CD14-positive monocyte (primary cell): ENCODE data around the gene KIF16B. TPM values are rescaled to one million over a fixed set of nuclear protein-coding genes. Genes with fewer than 3 reads are reported as not detected.

Experiments
- DNase-seq, 3 donors: peaks; one replicate each; pipeline ENCODE4 v3.0.0-alpha.2; 2011 to 2022
- H2AFZ ChIP-seq: 2 replicates; pipeline ENCODE4 v1.6.0; 2012; ENCODE audit warnings: mild to moderate bottlenecking, low read depth, low read length, inconsistent platforms; ENCODE audit not compliant: insufficient read depth, poor library complexity, severe bottlenecking
- H3K27ac ChIP-seq, 2 donors: 1 replicate in 1 of 2; 2 replicates in 1 of 2; pipeline ENCODE4 v1.5.1; 2012 to 2013; ENCODE audit warnings: low read length in 2 of 2, control low read depth in 1 of 2, inconsistent platforms in 1 of 2, low read depth in 1 of 2, mild to moderate bottlenecking in 1 of 2
- H3K27me3 ChIP-seq, 2 donors: one replicate each; pipeline versions ENCODE4 v1.6.0 to v1.6.1; 2011 to 2013; ENCODE audit warnings: low read length in 2 of 2; ENCODE audit not compliant: control insufficient read depth in 2 of 2, insufficient read depth in 2 of 2
- H3K36me3 ChIP-seq, 2 donors: replicated peaks in 1 of 2; 1 replicate in 1 of 2; 2 replicates in 1 of 2; pipeline versions ENCODE4 v1.5.1 to v1.6.1; 2012 to 2013; ENCODE audit warnings: low read length in 2 of 2, control low read depth in 1 of 2, inconsistent platforms in 1 of 2, mild to moderate bottlenecking in 1 of 2; ENCODE audit not compliant: insufficient read depth in 2 of 2, control insufficient read depth in 1 of 2
- H3K4me1 ChIP-seq, 2 donors: 1 replicate in 1 of 2; 2 replicates in 1 of 2; pipeline versions ENCODE4 v1.5.1 to v1.6.1; 2012 to 2013; ENCODE audit warnings: low read length in 2 of 2, control low read depth in 1 of 2, inconsistent platforms in 1 of 2, mild to moderate bottlenecking in 1 of 2, moderate library complexity in 1 of 2; ENCODE audit not compliant: insufficient read depth in 2 of 2, control insufficient read depth in 1 of 2
- H3K4me2 ChIP-seq: replicated peaks from 2 replicates; pipeline ENCODE3; 2012; ENCODE audit warnings: low read length, moderate library complexity, mild to moderate bottlenecking; ENCODE audit not compliant: poor library complexity, severe bottlenecking; ENCODE audit errors: extremely low read depth
- H3K4me3 ChIP-seq, 3 experiments: fragments of 200-600 bp in 1 of 3; sonication (generic) in 1 of 3; replicated peaks in 1 of 3; 1 replicate in 2 of 3; 2 replicates in 1 of 3; pipeline ENCODE4 v1.5.1; 2011 to 2013; ENCODE audit warnings: low read length in 3 of 3, mild to moderate bottlenecking in 3 of 3, control low read depth in 2 of 3, low read depth in 2 of 3, inconsistent platforms in 1 of 3, moderate library complexity in 1 of 3
- H3K79me2 ChIP-seq: 2 replicates; pipeline ENCODE4 v1.6.0; 2012; ENCODE audit warnings: mild to moderate bottlenecking, control low read depth, inconsistent platforms, low read length, moderate library complexity; ENCODE audit not compliant: insufficient read depth
- H3K9ac ChIP-seq: 2 replicates; pipeline ENCODE4 v1.6.0; 2017; ENCODE audit warnings: low read length, mild to moderate bottlenecking; ENCODE audit not compliant: insufficient read depth, poor library complexity, severe bottlenecking
- H3K9me3 ChIP-seq, 2 donors: replicated peaks in 1 of 2; 1 replicate in 1 of 2; 2 replicates in 1 of 2; pipeline versions ENCODE4 v1.5.1 to v1.6.1; 2012 to 2013; ENCODE audit warnings: low read length in 2 of 2, control low read depth in 1 of 2; ENCODE audit not compliant: control insufficient read depth in 1 of 2, insufficient read depth in 1 of 2
- H4K20me1 ChIP-seq: 2 replicates; pipeline ENCODE4 v1.6.0; 2012; ENCODE audit warnings: mild to moderate bottlenecking, low read length, control low read depth, moderate library complexity; ENCODE audit not compliant: insufficient read depth
- H3K27ac Mint-ChIP-seq, 7 donors: one replicate each; pipeline ENCODE4 v1.8.0; 2020; ENCODE audit warnings: mild to moderate bottlenecking in 7 of 7, mixed read lengths in 7 of 7, moderate library complexity in 6 of 7, inconsistent platforms in 2 of 7
- H3K27me3 Mint-ChIP-seq, 3 donors: one replicate each; pipeline ENCODE4 v1.8.0; 2021 to 2022; ENCODE audit warnings: low read depth in 3 of 3, mild to moderate bottlenecking in 3 of 3, mixed read lengths in 3 of 3, moderate library complexity in 3 of 3, inconsistent platforms in 1 of 3
- H3K36me3 Mint-ChIP-seq, 2 donors: one replicate each; pipeline ENCODE4 v1.8.0; 2020; ENCODE audit warnings: mixed read lengths in 2 of 2, inconsistent platforms in 1 of 2, mild to moderate bottlenecking in 1 of 2
- H3K4me1 Mint-ChIP-seq: one replicate; pipeline ENCODE4 v1.8.0; 2020; ENCODE audit warnings: mild to moderate bottlenecking, mixed read lengths
- H3K4me3 Mint-ChIP-seq, 2 donors: one replicate each; pipeline ENCODE4 v1.8.0; 2020; ENCODE audit warnings: mild to moderate bottlenecking in 2 of 2, mixed read lengths in 2 of 2, moderate library complexity in 1 of 2
- H3K9me3 Mint-ChIP-seq, 7 donors: one replicate each; pipeline ENCODE4 v1.8.0; 2020 to 2022; ENCODE audit warnings: mixed read lengths in 7 of 7, mild to moderate bottlenecking in 6 of 7, moderate library complexity in 6 of 7, inconsistent platforms in 2 of 7
- WGBS: methylation state at CpG from one replicate; pipeline ENCODE4 v1.1.5; 2013; ENCODE audit warnings: missing lambda C conversion rate; ENCODE audit not compliant: insufficient coverage; 5-methylcytosine and 5-hydroxymethylcytosine counted together
- intact Hi-C, 2 donors: fragments of 100-400 bp; cut with micrococcal nuclease; formaldehyde crosslinking; loops; one replicate each; pipeline versions ENCODE4 v1.15.0 to v1.15.1; 2023
- polyA plus RNA-seq, 3 donors: library from polyadenylated mRNA; depleted of rRNA in 1 of 3; unstranded in 2 of 3; stranded (reverse) in 1 of 3; fragments of 300-500 nt in 2 of 3; fragments of >200 nt in 1 of 3; fragmentation: Illumina TruSeq in 2 of 3; gene quantifications; 1 replicate in 2 of 3; 2 replicates in 1 of 3; pipeline ENCODE4 v1.2.3, GENCODE V29; 2012 to 2021
- TF ChIP-seq, protein P1 (sequence below): fragments of 200-600 bp; IDR thresholded peaks from one replicate; pipeline ENCODE4 v1.8.0; 2022; ENCODE audit warnings: antibody characterized with exemption, mild to moderate bottlenecking

KIF16B gene
- polyA plus RNA-seq, 3 donors = 0.89 to 2.9 (median 2.8) TPM

DNA sequence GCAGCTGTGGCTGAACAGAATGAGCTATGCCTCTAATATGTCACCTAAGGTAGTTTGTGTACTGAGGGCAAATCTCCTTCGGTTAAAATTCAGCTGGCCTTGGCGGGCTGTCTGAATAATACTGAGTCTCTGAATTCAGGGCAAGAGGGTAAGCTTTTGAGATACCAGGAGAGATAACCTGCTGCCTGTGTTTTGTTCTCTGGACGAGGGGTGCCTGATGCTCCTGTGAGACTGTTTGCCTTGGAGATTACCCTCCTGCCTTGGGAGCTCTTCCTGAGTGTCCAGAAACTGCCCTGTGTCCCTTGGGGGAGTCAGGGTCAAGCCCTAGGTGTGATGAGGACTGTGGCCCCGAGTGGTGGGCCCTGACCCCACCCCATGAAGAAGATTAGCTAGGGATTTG lies 282.9 kb downstream of the KIF16B start:
- DNase-seq = no peak
- Histone ChIP-seq H3K9ac (no peak overlapping the region), H2AFZ (no peak overlapping the region), H3K27ac (peak overlapping the region in 1 of 2 donors; percentile 5), H4K20me1 (no peaks in the 10 kb centered on the region), H3K36me3 (no peaks in the 10 kb centered on the region), H3K4me3 (no peak overlapping the region), H3K9me3 (peaks cover 0 to 4% of the 10 kb centered on the region in 2 donors), H3K79me2 (no peaks in the 10 kb centered on the region), H3K4me2 (no peak overlapping the region), H3K27me3 (no peaks in the 10 kb centered on the region), H3K4me1 (peaks cover 25 to 31% of the 10 kb centered on the region in 2 donors)
- peaks cover 0 to 3% of the 10 kb centered on the region in 2 donors for H3K36me3 Mint-ChIP-seq
- 92% methylated on average over 3 of the region's 4 CpGs for WGBS
- H3K9me3 Mint-ChIP-seq = peaks cover 0 to 4% (median 2%) of the 10 kb centered on the region in 7 donors
- H3K4me3 Mint-ChIP-seq = no peak overlapping the region
- TF ChIP-seq, protein P1, sequence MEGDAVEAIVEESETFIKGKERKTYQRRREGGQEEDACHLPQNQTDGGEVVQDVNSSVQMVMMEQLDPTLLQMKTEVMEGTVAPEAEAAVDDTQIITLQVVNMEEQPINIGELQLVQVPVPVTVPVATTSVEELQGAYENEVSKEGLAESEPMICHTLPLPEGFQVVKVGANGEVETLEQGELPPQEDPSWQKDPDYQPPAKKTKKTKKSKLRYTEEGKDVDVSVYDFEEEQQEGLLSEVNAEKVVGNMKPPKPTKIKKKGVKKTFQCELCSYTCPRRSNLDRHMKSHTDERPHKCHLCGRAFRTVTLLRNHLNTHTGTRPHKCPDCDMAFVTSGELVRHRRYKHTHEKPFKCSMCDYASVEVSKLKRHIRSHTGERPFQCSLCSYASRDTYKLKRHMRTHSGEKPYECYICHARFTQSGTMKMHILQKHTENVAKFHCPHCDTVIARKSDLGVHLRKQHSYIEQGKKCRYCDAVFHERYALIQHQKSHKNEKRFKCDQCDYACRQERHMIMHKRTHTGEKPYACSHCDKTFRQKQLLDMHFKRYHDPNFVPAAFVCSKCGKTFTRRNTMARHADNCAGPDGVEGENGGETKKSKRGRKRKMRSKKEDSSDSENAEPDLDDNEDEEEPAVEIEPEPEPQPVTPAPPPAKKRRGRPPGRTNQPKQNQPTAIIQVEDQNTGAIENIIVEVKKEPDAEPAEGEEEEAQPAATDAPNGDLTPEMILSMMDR = no peak
- H3K27ac Mint-ChIP-seq = peak overlapping the region in 1 of 7 donors; percentile 23
- intact Hi-C loops = no loop called here
- H3K27me3 Mint-ChIP-seq = peaks cover 0 to 3% (median 0%) of the 10 kb centered on the region in 3 donors
- H3K4me1 Mint-ChIP-seq = peaks cover 5% of the 10 kb centered on the region

DNA sequence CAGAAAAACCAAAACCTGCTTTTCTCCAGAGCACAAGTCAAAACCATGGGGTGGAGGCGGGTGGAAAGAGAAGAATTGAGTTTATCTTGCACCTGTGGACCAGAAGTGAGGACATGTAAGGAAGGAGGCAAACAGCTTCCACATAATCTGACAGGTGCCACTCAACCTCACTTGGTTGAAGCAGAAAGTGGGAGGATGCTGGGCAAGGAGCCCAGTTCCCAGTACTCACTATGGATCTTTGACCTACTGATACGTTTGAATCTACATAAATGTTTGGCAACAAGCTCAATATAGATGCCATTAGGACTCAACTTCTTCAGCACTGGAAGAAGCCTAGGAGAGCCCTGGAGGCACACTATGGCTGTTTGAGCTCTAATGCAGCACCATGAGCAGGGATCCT lies 285.5 kb downstream of the KIF16B start:
- Histone ChIP-seq H3K4me3 (no peak overlapping the region), H3K9ac (no peak overlapping the region), H3K79me2 (no peaks in the 10 kb centered on the region), H3K36me3 (no peaks in the 10 kb centered on the region), H2AFZ (no peak overlapping the region), H3K4me2 (no peak overlapping the region), H4K20me1 (no peaks in the 10 kb centered on the region), H3K27ac (no peak overlapping the region), H3K27me3 (no peaks in the 10 kb centered on the region), H3K9me3 (peaks cover 7 to 14% of the 10 kb centered on the region in 2 donors), H3K4me1 (peaks cover 15 to 17% of the 10 kb centered on the region in 2 donors)
- H3K4me1 Mint-ChIP-seq = peaks cover 13% of the 10 kb centered on the region
- H3K27ac Mint-ChIP-seq = no peak overlapping the region
- no peak overlapping the region for H3K4me3 Mint-ChIP-seq
- H3K9me3 Mint-ChIP-seq = peaks cover 6 to 16% (median 8%) of the 10 kb centered on the region in 7 donors
- DNase-seq = no peak
- H3K27me3 Mint-ChIP-seq = peaks cover 0 to 3% (median 0%) of the 10 kb centered on the region in 3 donors
- TF ChIP-seq, protein P1 = no peak
- 78% methylated on average over 1 of the region's 2 CpGs for WGBS
- H3K36me3 Mint-ChIP-seq = peaks cover 4 to 15% of the 10 kb centered on the region in 2 donors
- intact Hi-C loops = no loop called here
